Vagina (tissue), 2 donors: Measurements from ENCODE around the gene CELSR3. TPM values are rescaled to one million over a fixed set of nuclear protein-coding genes. Genes with fewer than 3 reads are reported as not detected.

ENCODE experiments used
- DNase-seq, 2 donors: peaks; one replicate each; pipeline ENCODE4 v3.0.0-alpha.2; 2017; ENCODE audit errors: extremely low spot score in 2 of 2
- H3K27ac ChIP-seq: fragments of 200-600 bp; sonication (generic); one replicate; pipeline ENCODE4 v1.5.1; 2019
- H3K27me3 ChIP-seq: fragments of 200-600 bp; sonication (generic); one replicate; pipeline ENCODE4 v1.5.1; 2019
- H3K36me3 ChIP-seq, 2 donors: fragments of 200-600 bp; sonication (generic); one replicate each; pipeline ENCODE4 v1.5.1; 2017 to 2019
- H3K4me1 ChIP-seq: fragments of 200-600 bp; sonication (generic); one replicate; pipeline ENCODE4 v1.5.1; 2019
- H3K4me3 ChIP-seq, 2 donors: fragments of 200-600 bp; sonication (generic); 1 replicate in 1 of 2; 2 replicates in 1 of 2; pipeline ENCODE4 v1.5.1; 2016 to 2019
- H3K9me3 ChIP-seq: fragments of 200-600 bp; sonication (generic); one replicate; pipeline ENCODE4 v1.5.1; 2019
- POLR2A ChIP-seq, 2 donors: fragments of 450-650 bp; IDR thresholded peaks; one replicate each; pipeline ENCODE4 v1.6.1; 2017; ENCODE audit warnings: antibody characterized with exemption in 2 of 2, mild to moderate bottlenecking in 2 of 2, moderate library complexity in 2 of 2
- POLR2AphosphoS5 ChIP-seq, 2 donors: sonication (generic); formaldehyde crosslinking; IDR thresholded peaks; one replicate each; pipeline ENCODE4 v1.9.0; 2017; ENCODE audit warnings: antibody characterized with exemption in 2 of 2, mild to moderate bottlenecking in 2 of 2, low read depth in 1 of 2; ENCODE audit not compliant: insufficient read depth in 1 of 2
- intact Hi-C: fragments of 100-400 bp; cut with DNase I; formaldehyde crosslinking; loops from one replicate; pipeline ENCODE4 v1.15.1; 2023
- total RNA-seq: library from RNA; depleted of rRNA; stranded (reverse); fragments of >200 nt; gene quantifications from one replicate; pipeline ENCODE4 v1.2.3, GENCODE V29; 2016
- TF ChIP-seq, protein P1 (sequence below), 3 experiments: fragments of 450-650 bp in 2 of 3; fragments of 200-600 bp in 1 of 3; sonication (generic) in 1 of 3; IDR thresholded peaks; one replicate each; pipeline ENCODE4 v1.5.1; 2017 to 2019; ENCODE audit warnings: antibody characterized with exemption in 3 of 3, mild to moderate bottlenecking in 2 of 3, moderate library complexity in 2 of 3

The CELSR3 gene
- total RNA-seq, 1 donor from 2014 or later, result 2.2 TPM

DNA sequence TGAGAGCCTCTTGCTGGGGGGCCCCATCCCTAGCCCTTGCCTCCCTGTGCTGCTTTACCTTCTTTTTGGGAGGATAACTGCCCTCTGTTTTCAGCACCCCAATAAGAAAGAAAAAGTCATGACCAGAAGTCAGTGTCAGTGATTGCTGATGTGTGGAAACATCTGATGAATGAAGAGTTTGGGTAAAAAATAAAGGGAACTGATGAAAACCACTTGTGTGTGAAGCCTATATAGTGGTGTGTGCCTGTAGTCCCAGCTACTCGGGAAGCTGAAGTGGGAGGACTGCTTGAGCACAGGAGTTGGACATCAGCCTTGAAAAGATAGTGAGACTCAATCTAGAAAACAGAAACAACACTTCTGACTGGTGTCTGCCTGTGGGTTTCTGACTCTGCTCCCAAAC lies 9.8 kb upstream of the CELSR3 start:
- Histone ChIP-seq H3K36me3 (peaks cover 0 to 1% of the 10 kb centered on the region in 2 donors), H3K27ac (no peak overlapping the region), H3K27me3 (no peaks in the 10 kb centered on the region), H3K9me3 (no peaks in the 10 kb centered on the region), H3K4me1 (no peaks in the 10 kb centered on the region), H3K4me3 (no peak overlapping the region)
- DNase-seq, result no peak
- intact Hi-C loops, result no loop called here
- TF ChIP-seq, protein P1, sequence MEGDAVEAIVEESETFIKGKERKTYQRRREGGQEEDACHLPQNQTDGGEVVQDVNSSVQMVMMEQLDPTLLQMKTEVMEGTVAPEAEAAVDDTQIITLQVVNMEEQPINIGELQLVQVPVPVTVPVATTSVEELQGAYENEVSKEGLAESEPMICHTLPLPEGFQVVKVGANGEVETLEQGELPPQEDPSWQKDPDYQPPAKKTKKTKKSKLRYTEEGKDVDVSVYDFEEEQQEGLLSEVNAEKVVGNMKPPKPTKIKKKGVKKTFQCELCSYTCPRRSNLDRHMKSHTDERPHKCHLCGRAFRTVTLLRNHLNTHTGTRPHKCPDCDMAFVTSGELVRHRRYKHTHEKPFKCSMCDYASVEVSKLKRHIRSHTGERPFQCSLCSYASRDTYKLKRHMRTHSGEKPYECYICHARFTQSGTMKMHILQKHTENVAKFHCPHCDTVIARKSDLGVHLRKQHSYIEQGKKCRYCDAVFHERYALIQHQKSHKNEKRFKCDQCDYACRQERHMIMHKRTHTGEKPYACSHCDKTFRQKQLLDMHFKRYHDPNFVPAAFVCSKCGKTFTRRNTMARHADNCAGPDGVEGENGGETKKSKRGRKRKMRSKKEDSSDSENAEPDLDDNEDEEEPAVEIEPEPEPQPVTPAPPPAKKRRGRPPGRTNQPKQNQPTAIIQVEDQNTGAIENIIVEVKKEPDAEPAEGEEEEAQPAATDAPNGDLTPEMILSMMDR (IDR thresholded peaks at IDR 0.05), result no peak
- TF ChIP-seq POLR2AphosphoS5 (IDR thresholded peaks at IDR 0.05; ENCODE audit: insufficient read depth in 1 of 2, low read depth in 1 of 2) (no peak), POLR2A (IDR thresholded peaks at IDR 0.05) (no peak)

DNA sequence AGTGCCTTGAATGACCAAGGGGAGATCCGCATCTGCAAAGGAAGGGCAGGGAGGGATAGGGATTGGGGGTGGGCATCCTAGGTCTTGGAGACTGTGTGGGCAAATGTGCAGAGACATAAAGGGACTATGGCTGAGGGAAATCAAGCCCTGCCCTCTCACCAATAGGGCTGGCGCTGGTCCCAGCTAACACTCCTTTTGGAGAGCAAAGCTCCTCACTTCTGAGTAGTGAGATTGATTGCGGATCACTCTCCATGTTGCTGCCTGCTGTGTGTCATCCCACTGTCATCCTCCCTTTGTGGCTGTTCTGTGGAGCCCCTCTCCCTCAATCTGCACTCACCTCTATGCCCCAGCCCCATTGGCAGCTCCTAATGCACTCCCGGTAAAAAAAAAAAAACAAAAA lies 2.2 kb upstream of the CELSR3 start:
- TF ChIP-seq POLR2A (IDR thresholded peaks at IDR 0.05) (no peak), POLR2AphosphoS5 (IDR thresholded peaks at IDR 0.05; ENCODE audit: insufficient read depth in 1 of 2, low read depth in 1 of 2) (no peak)
- TF ChIP-seq, protein P1 (IDR thresholded peaks at IDR 0.05), result no peak
- Histone ChIP-seq H3K4me1 (peaks cover 16% of the 10 kb centered on the region), H3K27ac (no peak overlapping the region), H3K9me3 (no peaks in the 10 kb centered on the region), H3K4me3 (no peak overlapping the region), H3K27me3 (peaks cover 4% of the 10 kb centered on the region), H3K36me3 (no peaks in the 10 kb centered on the region)
- intact Hi-C loops, result no loop called here
- DNase-seq, result no peak

DNA sequence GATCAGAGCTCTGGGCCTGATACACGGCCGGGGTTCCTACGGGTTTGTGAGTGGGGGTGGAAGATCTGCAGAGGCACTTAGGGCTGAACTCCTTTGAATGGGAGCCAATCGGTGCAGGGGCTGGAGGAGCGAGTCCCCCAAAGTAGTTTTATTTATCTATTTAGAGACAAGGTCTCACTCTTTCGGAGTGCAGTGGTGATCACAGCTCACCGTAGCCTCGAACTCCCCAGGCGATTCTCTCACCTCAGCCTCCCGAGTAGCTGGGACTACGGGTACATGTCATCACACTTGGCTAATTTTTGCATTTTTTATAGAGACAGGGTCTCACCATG lies 1.6 kb upstream of the CELSR3 start:
- DNase-seq, result no peak
- Histone ChIP-seq H3K9me3 (no peaks in the 10 kb centered on the region), H3K4me1 (peaks cover 16% of the 10 kb centered on the region), H3K4me3 (peak overlapping the region in 1 of 2 donors; percentile 47), H3K36me3 (no peaks in the 10 kb centered on the region), H3K27ac (no peak overlapping the region), H3K27me3 (peaks cover 4% of the 10 kb centered on the region)
- TF ChIP-seq POLR2AphosphoS5 (IDR thresholded peaks at IDR 0.05; ENCODE audit: insufficient read depth in 1 of 2, low read depth in 1 of 2) (no peak), POLR2A (IDR thresholded peaks at IDR 0.05) (no peak)
- TF ChIP-seq, protein P1 (IDR thresholded peaks at IDR 0.05), result no peak
- intact Hi-C loops, result no loop called here

DNA sequence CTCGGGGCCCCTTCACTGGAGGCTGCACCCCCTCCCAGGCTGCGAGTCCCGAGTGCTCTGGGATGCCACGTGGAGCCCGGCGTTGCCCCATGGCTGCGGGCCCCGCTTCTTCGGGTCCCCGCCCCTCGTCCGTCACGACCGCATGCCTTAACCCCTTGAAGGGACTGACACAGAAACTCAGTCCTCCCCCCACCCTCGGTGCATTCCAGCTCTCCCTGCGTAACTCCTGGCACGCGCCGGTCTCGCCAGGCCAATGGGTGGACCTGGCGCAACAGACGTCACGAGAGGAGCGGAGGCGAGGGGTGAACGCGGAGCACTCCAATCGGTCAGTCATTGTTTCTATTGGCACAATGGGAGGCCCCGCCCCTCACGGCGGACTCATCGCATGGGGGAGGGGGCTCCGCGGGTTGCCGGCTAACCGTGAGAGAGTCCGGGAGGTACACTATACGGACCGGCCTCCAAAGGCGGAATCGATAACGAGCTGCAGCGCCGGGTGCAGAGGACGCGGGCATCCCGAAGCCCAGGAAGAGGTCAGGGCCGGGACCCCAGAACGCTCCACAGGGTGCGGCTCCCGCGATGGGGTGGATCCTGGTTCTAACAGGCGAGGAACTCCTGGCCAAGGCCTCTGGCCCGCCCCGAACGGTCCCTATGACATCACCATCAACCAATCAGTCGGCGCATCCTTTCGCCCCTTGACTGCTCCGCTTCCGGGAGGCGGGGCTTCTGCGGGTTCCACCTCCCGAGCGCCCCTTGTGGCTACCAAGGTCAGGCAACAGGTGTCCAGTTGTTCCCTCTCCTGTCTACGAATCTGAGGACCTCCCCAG lies 1.0 kb upstream of the CELSR3 start:
- DNase-seq, result peak in 1 of 2 donors; percentile 93
- Histone ChIP-seq H3K27me3 (peaks cover 4% of the 10 kb centered on the region), H3K9me3 (no peaks in the 10 kb centered on the region), H3K36me3 (no peaks in the 10 kb centered on the region), H3K4me1 (peaks cover 16% of the 10 kb centered on the region), H3K27ac (peak overlapping the region; percentile 18), H3K4me3 (peak overlapping the region; percentile 47 to 56)
- intact Hi-C loops, result no loop called here
- TF ChIP-seq POLR2AphosphoS5 (IDR thresholded peaks at IDR 0.05; ENCODE audit: insufficient read depth in 1 of 2, low read depth in 1 of 2), result peak; percentile 16 to 73
- TF ChIP-seq POLR2A (IDR thresholded peaks at IDR 0.05), result no peak
- TF ChIP-seq, protein P1 (IDR thresholded peaks at IDR 0.05), result no peak

DNA sequence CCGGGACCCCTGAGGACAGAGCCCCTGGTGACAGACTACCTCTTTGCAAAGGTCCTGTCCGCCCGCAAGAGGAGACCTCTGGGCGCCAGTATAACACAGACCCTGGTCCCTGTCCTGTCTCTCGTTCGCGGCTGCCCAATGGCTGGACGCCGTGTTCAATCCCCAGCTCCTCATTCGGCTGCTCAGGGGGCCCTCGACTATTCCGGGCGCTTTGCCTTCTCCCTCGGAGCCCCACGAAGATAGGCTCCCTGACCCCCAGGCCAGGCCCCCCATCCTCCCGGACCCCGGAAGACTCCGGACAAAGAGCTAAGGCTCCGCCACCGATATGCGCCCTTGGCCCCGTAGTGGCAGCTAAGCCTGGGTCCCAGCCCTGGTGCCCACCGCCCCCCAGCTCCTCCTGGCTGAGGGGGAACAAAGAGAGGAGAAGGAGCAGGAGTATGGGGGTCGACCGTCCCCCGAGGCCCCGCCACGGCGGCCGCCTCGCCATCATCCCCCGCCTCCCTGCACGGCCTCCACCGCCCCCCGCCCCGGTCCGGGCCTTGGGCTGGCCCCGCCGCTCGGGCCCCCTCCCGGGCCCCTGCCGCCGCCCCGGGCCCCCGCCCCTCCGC lies 437 bp downstream of the CELSR3 start:
- Histone ChIP-seq H3K36me3 (no peaks in the 10 kb centered on the region), H3K4me1 (peaks cover 16% of the 10 kb centered on the region), H3K4me3 (peak overlapping the region; percentile 47 to 56), H3K27me3 (peaks cover 4% of the 10 kb centered on the region), H3K9me3 (no peaks in the 10 kb centered on the region), H3K27ac (no peak overlapping the region)
- no peak for DNase-seq
- intact Hi-C loops, result no loop called here
- TF ChIP-seq, protein P1 (IDR thresholded peaks at IDR 0.05), result no peak
- TF ChIP-seq POLR2A (IDR thresholded peaks at IDR 0.05), result no peak
- no peak for TF ChIP-seq POLR2AphosphoS5 (IDR thresholded peaks at IDR 0.05; ENCODE audit: insufficient read depth in 1 of 2, low read depth in 1 of 2)
